GM23338 (cell line): ENCODE data around the gene MSL3. TPM values are rescaled to one million over a fixed set of nuclear protein-coding genes. Genes with fewer than 3 reads are reported as not detected.

Source experiments
- ATAC-seq: fragments of 200-7000 bp; cut with Tn5 transposase; 3 replicates; pipeline ENCODE4 v1.9.1; 2020
- DNase-seq: peaks from one replicate; pipeline ENCODE4 v3.0.0-alpha.2; 2015; ENCODE audit warnings: low spot score
- H2AFZ ChIP-seq: fragments of 200-600 bp; sonication (generic); 2 replicates; pipeline ENCODE4 v1.8.0; 2016; ENCODE audit warnings: antibody characterized with exemption, mild to moderate bottlenecking, moderate library complexity
- H3F3A ChIP-seq: fragments of 200-600 bp; sonication (generic); replicated peaks from 2 replicates; pipeline ENCODE4 v1.8.0; 2017; ENCODE audit warnings: antibody characterized with exemption, mixed run types, low read depth
- H3K27ac ChIP-seq: fragments of 200-600 bp; sonication (generic); 2 replicates; pipeline ENCODE4 v1.6.1; 2016; ENCODE audit warnings: low read depth
- H3K27me3 ChIP-seq: fragments of 200-600 bp; sonication (generic); 2 replicates; pipeline ENCODE4 v1.8.0; 2016; ENCODE audit warnings: mild to moderate bottlenecking, mixed run types, moderate library complexity; ENCODE audit not compliant: insufficient read depth
- H3K36me3 ChIP-seq: fragments of 200-600 bp; sonication (generic); 2 replicates; pipeline ENCODE4 v1.8.0; 2016; ENCODE audit warnings: mild to moderate bottlenecking; ENCODE audit not compliant: insufficient read depth
- H3K4me1 ChIP-seq: fragments of 200-600 bp; sonication (generic); 2 replicates; pipeline ENCODE4 v1.8.0; 2016; ENCODE audit warnings: mild to moderate bottlenecking, moderate library complexity; ENCODE audit not compliant: insufficient read depth
- H3K4me2 ChIP-seq: fragments of 200-600 bp; sonication (generic); 2 replicates; pipeline ENCODE4 v1.7.1; 2017; ENCODE audit warnings: mixed run types
- H3K4me3 ChIP-seq: fragments of 200-600 bp; sonication (generic); 2 replicates; pipeline ENCODE4 v1.6.1; 2016; ENCODE audit warnings: mixed run types
- H3K79me2 ChIP-seq: fragments of 200-600 bp; sonication (generic); replicated peaks from 2 replicates; pipeline ENCODE4 v1.8.0; 2017; ENCODE audit warnings: mild to moderate bottlenecking; ENCODE audit not compliant: insufficient read depth
- H3K9me2 ChIP-seq: fragments of 200-600 bp; sonication (generic); 2 replicates; pipeline ENCODE4 v1.8.0; 2017; ENCODE audit not compliant: insufficient read depth
- H4K20me1 ChIP-seq: fragments of 200-600 bp; sonication (generic); replicated peaks from 2 replicates; pipeline ENCODE4 v1.8.0; 2017; ENCODE audit warnings: mild to moderate bottlenecking; ENCODE audit not compliant: insufficient read depth
- H3K27ac Mint-ChIP-seq: 2 replicates; pipeline ENCODE4 v1.8.0; 2020; ENCODE audit warnings: inconsistent platforms, mild to moderate bottlenecking, moderate library complexity, mixed read lengths
- H3K27me3 Mint-ChIP-seq: 3 replicates; pipeline ENCODE4 v1.8.0; 2022; ENCODE audit warnings: low read depth, mild to moderate bottlenecking, moderate library complexity, mixed read lengths, inconsistent platforms; ENCODE audit not compliant: insufficient read depth, poor library complexity
- H3K36me3 Mint-ChIP-seq: 3 replicates; pipeline ENCODE4 v1.8.0; 2021; ENCODE audit warnings: low read depth, mild to moderate bottlenecking, inconsistent platforms, moderate library complexity, mixed read lengths
- H3K4me1 Mint-ChIP-seq: 3 replicates; pipeline ENCODE4 v1.8.0; 2020; ENCODE audit warnings: mild to moderate bottlenecking, inconsistent platforms, mixed read lengths
- H3K4me3 Mint-ChIP-seq: 3 replicates; pipeline ENCODE4 v1.8.0; 2021; ENCODE audit warnings: moderate library complexity, mild to moderate bottlenecking, inconsistent platforms, mixed read lengths
- H3K9me3 Mint-ChIP-seq: 3 replicates; pipeline ENCODE4 v1.8.0; 2020; ENCODE audit warnings: moderate library complexity, mild to moderate bottlenecking, inconsistent platforms, mixed read lengths
- NANOG ChIP-seq: IDR thresholded peaks from 2 replicates; pipeline ENCODE4 v1.6.1; 2016; ENCODE audit warnings: antibody characterized with exemption, borderline replicate concordance
- ZNF114 ChIP-seq: fragments of 250-450 bp; sonication (Bioruptor Pico); IDR thresholded peaks from 2 replicates; pipeline ENCODE4 v1.5.0; 2020; ENCODE audit warnings: mild to moderate bottlenecking, moderate library complexity
- ZNF331 ChIP-seq: fragments of 250-450 bp; sonication (Bioruptor Pico); IDR thresholded peaks from 2 replicates; pipeline ENCODE4 v1.5.0; 2020; ENCODE audit warnings: low read depth, mild to moderate bottlenecking, moderate library complexity
- polyA plus RNA-seq: library from polyadenylated mRNA; unstranded; fragments of >200 nt; fragmentation: Nextera tagmentation; extraction: Ambion mirVana; gene quantifications from 2 replicates; pipeline ENCODE4 v1.2.1, GENCODE V29; 2016
- total RNA-seq: library from RNA; depleted of rRNA; stranded (reverse); fragments of >200 nt; shearing (Covaris generic); gene quantifications from 2 replicates; pipeline ENCODE4 v1.2.3, GENCODE V29; 2014
- TF ChIP-seq, protein P1 (sequence below): fragments of 250-450 bp; sonication (Bioruptor Pico); IDR thresholded peaks from 2 replicates; pipeline ENCODE4 v1.5.0; 2020; ENCODE audit warnings: mild to moderate bottlenecking, moderate library complexity
- TF ChIP-seq, protein P2 (sequence below), 2 experiments: fragments of 200-600 bp in 1 of 2; sonication (generic) in 1 of 2; conservative IDR thresholded peaks; 2 replicates each; pipeline versions ENCODE4 v1.5.1 to v1.6.1; 2016 to 2017; ENCODE audit warnings: antibody characterized with exemption in 2 of 2, low read depth in 2 of 2, mild to moderate bottlenecking in 2 of 2, moderate library complexity in 1 of 2
- TF ChIP-seq, protein P3 (sequence below): IDR thresholded peaks from one replicate; pipeline ENCODE4 v1.6.1; 2018; ENCODE audit warnings: antibody characterized with exemption; ENCODE audit not compliant: unreplicated experiment

The MSL3 gene
- total and polyA plus RNA-seq, 2 experiments from 2014 or later = 13.9 to 18.9 TPM

- TF ChIP-seq, protein P1, sequence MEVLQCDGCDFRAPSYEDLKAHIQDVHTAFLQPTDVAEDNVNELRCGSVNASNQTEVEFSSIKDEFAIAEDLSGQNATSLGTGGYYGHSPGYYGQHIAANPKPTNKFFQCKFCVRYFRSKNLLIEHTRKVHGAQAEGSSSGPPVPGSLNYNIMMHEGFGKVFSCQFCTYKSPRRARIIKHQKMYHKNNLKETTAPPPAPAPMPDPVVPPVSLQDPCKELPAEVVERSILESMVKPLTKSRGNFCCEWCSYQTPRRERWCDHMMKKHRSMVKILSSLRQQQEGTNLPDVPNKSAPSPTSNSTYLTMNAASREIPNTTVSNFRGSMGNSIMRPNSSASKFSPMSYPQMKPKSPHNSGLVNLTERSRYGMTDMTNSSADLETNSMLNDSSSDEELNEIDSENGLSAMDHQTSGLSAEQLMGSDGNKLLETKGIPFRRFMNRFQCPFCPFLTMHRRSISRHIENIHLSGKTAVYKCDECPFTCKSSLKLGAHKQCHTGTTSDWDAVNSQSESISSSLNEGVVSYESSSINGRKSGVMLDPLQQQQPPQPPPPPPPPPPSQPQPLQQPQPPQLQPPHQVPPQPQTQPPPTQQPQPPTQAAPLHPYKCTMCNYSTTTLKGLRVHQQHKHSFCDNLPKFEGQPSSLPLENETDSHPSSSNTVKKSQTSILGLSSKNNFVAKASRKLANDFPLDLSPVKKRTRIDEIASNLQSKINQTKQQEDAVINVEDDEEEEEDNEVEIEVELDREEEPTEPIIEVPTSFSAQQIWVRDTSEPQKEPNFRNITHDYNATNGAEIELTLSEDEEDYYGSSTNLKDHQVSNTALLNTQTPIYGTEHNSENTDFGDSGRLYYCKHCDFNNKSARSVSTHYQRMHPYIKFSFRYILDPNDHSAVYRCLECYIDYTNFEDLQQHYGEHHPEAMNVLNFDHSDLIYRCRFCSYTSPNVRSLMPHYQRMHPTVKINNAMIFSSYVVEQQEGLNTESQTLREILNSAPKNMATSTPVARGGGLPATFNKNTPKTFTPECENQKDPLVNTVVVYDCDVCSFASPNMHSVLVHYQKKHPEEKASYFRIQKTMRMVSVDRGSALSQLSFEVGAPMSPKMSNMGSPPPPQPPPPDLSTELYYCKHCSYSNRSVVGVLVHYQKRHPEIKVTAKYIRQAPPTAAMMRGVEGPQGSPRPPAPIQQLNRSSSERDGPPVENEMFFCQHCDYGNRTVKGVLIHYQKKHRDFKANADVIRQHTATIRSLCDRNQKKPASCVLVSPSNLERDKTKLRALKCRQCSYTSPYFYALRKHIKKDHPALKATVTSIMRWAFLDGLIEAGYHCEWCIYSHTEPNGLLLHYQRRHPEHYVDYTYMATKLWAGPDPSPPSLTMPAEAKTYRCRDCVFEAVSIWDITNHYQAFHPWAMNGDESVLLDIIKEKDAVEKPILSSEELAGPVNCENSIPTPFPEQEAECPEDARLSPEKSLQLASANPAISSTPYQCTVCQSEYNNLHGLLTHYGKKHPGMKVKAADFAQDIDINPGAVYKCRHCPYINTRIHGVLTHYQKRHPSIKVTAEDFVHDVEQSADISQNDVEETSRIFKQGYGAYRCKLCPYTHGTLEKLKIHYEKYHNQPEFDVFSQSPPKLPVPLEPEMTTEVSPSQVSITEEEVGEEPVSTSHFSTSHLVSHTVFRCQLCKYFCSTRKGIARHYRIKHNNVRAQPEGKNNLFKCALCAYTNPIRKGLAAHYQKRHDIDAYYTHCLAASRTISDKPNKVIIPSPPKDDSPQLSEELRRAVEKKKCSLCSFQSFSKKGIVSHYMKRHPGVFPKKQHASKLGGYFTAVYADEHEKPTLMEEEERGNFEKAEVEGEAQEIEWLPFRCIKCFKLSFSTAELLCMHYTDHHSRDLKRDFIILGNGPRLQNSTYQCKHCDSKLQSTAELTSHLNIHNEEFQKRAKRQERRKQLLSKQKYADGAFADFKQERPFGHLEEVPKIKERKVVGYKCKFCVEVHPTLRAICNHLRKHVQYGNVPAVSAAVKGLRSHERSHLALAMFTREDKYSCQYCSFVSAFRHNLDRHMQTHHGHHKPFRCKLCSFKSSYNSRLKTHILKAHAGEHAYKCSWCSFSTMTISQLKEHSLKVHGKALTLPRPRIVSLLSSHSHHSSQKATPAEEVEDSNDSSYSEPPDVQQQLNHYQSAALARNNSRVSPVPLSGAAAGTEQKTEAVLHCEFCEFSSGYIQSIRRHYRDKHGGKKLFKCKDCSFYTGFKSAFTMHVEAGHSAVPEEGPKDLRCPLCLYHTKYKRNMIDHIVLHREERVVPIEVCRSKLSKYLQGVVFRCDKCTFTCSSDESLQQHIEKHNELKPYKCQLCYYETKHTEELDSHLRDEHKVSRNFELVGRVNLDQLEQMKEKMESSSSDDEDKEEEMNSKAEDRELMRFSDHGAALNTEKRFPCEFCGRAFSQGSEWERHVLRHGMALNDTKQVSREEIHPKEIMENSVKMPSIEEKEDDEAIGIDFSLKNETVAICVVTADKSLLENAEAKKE = no peak
- TF ChIP-seq, protein P2, sequence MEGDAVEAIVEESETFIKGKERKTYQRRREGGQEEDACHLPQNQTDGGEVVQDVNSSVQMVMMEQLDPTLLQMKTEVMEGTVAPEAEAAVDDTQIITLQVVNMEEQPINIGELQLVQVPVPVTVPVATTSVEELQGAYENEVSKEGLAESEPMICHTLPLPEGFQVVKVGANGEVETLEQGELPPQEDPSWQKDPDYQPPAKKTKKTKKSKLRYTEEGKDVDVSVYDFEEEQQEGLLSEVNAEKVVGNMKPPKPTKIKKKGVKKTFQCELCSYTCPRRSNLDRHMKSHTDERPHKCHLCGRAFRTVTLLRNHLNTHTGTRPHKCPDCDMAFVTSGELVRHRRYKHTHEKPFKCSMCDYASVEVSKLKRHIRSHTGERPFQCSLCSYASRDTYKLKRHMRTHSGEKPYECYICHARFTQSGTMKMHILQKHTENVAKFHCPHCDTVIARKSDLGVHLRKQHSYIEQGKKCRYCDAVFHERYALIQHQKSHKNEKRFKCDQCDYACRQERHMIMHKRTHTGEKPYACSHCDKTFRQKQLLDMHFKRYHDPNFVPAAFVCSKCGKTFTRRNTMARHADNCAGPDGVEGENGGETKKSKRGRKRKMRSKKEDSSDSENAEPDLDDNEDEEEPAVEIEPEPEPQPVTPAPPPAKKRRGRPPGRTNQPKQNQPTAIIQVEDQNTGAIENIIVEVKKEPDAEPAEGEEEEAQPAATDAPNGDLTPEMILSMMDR (conservative IDR thresholded peaks at IDR 0.05; ENCODE audit: low read depth in 2 of 2) = no peak
- TF ChIP-seq ZNF114 (no peak), NANOG (no peak), ZNF331 (no peak)
Measured at GRCh38 chrX:11728556-11728955, 29.5 kb upstream of the MSL3 start (continued).

- H3K27me3 Mint-ChIP-seq = peaks cover 1% of the 10 kb centered on the region
- H3K9me3 Mint-ChIP-seq = no peaks in the 10 kb centered on the region
- Histone ChIP-seq H3K4me3 (no peak overlapping the region), H3K4me2 (no peak overlapping the region), H2AFZ (no peak overlapping the region), H3K9me2 (no peaks in the 10 kb centered on the region), H3K27ac (no peak overlapping the region), H4K20me1 (no peaks in the 10 kb centered on the region), H3K79me2 (no peaks in the 10 kb centered on the region), H3K4me1 (no peaks in the 10 kb centered on the region), H3K36me3 (no peaks in the 10 kb centered on the region), H3F3A (no peaks in the 10 kb centered on the region), H3K27me3 (no peaks in the 10 kb centered on the region)
- ATAC-seq (no peak), DNase-seq (no peak)
- H3K36me3 Mint-ChIP-seq = no peaks in the 10 kb centered on the region
- H3K27ac Mint-ChIP-seq = no peak overlapping the region
- H3K4me1 Mint-ChIP-seq = no peaks in the 10 kb centered on the region
- H3K4me3 Mint-ChIP-seq = no peak overlapping the region
- no peak for TF ChIP-seq ZNF114
- TF ChIP-seq, protein P2 (conservative IDR thresholded peaks at IDR 0.05; ENCODE audit: low read depth in 2 of 2) = no peak
- TF ChIP-seq, protein P3, sequence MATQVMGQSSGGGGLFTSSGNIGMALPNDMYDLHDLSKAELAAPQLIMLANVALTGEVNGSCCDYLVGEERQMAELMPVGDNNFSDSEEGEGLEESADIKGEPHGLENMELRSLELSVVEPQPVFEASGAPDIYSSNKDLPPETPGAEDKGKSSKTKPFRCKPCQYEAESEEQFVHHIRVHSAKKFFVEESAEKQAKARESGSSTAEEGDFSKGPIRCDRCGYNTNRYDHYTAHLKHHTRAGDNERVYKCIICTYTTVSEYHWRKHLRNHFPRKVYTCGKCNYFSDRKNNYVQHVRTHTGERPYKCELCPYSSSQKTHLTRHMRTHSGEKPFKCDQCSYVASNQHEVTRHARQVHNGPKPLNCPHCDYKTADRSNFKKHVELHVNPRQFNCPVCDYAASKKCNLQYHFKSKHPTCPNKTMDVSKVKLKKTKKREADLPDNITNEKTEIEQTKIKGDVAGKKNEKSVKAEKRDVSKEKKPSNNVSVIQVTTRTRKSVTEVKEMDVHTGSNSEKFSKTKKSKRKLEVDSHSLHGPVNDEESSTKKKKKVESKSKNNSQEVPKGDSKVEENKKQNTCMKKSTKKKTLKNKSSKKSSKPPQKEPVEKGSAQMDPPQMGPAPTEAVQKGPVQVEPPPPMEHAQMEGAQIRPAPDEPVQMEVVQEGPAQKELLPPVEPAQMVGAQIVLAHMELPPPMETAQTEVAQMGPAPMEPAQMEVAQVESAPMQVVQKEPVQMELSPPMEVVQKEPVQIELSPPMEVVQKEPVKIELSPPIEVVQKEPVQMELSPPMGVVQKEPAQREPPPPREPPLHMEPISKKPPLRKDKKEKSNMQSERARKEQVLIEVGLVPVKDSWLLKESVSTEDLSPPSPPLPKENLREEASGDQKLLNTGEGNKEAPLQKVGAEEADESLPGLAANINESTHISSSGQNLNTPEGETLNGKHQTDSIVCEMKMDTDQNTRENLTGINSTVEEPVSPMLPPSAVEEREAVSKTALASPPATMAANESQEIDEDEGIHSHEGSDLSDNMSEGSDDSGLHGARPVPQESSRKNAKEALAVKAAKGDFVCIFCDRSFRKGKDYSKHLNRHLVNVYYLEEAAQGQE = no peak
Measured at GRCh38 chrX:11733614-11734013, 24.4 kb upstream of the MSL3 start.
